SH-SY5Y (cell line): ENCODE data around the gene AK8.

ENCODE experiments used
- GATA2 ChIP-seq: IDR thresholded peaks from 2 replicates; pipeline ENCODE4 v1.6.1; 2011; ENCODE audit warnings: mild to moderate bottlenecking, low read depth, low read length
- GATA3 ChIP-seq: IDR thresholded peaks from 2 replicates; pipeline ENCODE4 v1.6.1; 2011; ENCODE audit warnings: low read depth, mild to moderate bottlenecking, low read length, moderate library complexity

DNA sequence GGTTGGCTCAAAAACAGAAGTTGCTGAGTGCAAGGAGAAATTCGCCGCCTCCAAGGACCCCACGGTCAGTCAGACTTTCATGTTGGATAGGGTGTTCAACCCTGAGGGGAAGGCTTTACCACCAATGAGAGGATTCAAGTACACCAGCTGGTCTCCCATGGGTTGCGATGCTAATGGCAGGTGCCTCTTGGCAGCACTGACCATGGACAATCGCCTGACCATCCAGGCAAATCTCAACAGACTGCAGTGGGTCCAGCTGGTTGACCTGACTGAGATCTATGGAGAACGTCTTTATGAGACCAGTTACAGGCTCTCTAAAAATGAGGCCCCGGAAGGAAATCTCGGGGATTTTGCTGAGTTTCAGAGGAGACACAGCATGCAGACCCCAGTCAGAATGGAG is 200.1 kb downstream of the AK8 start:
- TF ChIP-seq GATA2 (no peak), GATA3 (no peak)
